Stomach (tissue), 9 donors: ENCODE results near the gene SCFD2. TPM values are rescaled to one million over a fixed set of nuclear protein-coding genes. Genes with fewer than 3 reads are reported as not detected.

Experiments
- DNase-seq, 2 donors: peaks; one replicate each; pipeline versions ENCODE4 v3.0.0 to v3.0.0-alpha.2; 2013 to 2019
- H3K27ac ChIP-seq, 5 donors: fragments of 200-600 bp in 4 of 5; sonication (generic) in 4 of 5; one replicate each; pipeline ENCODE4 v1.5.1; 2013 to 2019; ENCODE audit warnings: mild to moderate bottlenecking in 1 of 5, moderate library complexity in 1 of 5
- H3K27me3 ChIP-seq, 3 donors: fragments of 200-600 bp; sonication (generic); one replicate each; pipeline ENCODE4 v1.5.1; 2017 to 2019; ENCODE audit warnings: mixed run types in 1 of 3
- H3K36me3 ChIP-seq, 4 donors: fragments of 200-600 bp; sonication (generic); 1 replicate in 3 of 4; 2 replicates in 1 of 4; pipeline ENCODE4 v1.5.1; 2016 to 2019
- H3K4me1 ChIP-seq, 4 donors: fragments of 200-600 bp; sonication (generic); one replicate each; pipeline ENCODE4 v1.5.1; 2016 to 2019
- H3K4me3 ChIP-seq, 4 donors: fragments of 200-600 bp; sonication (generic) in 3 of 4; one replicate each; pipeline ENCODE4 v1.5.1; 2016 to 2019; ENCODE audit warnings: mild to moderate bottlenecking in 1 of 4
- H3K9me3 ChIP-seq, 4 donors: fragments of 200-600 bp; sonication (generic); one replicate each; pipeline ENCODE4 v1.5.1; 2016 to 2019
- EP300 ChIP-seq: sonication (generic); formaldehyde crosslinking; IDR thresholded peaks from one replicate; pipeline ENCODE4 v1.6.1; 2017; ENCODE audit warnings: antibody characterized with exemption
- POLR2A ChIP-seq, 4 donors: fragments of 450-650 bp; IDR thresholded peaks; one replicate each; pipeline ENCODE4 v1.6.1; 2016; ENCODE audit warnings: antibody characterized with exemption in 4 of 4, control low read depth in 2 of 4, mild to moderate bottlenecking in 1 of 4, moderate library complexity in 1 of 4
- POLR2AphosphoS5 ChIP-seq, 3 donors: sonication (generic); formaldehyde crosslinking; IDR thresholded peaks; one replicate each; pipeline ENCODE4 v1.6.1; 2016; ENCODE audit warnings: antibody characterized with exemption in 3 of 3
- WGBS, 5 donors: extraction: QIAGEN DNeasy Blood & Tissue Kit in 3 of 5; methylation state at CpG; one replicate each; pipeline versions ENCODE4 v1.1.5 to v1.1.7; 2013 to 2018; 5-methylcytosine and 5-hydroxymethylcytosine counted together
- intact Hi-C: fragments of 100-400 bp; cut with DNase I; formaldehyde crosslinking; loops from one replicate; pipeline ENCODE4 v1.15.1; 2023; ENCODE audit warnings: low total_unique reads
- polyA plus RNA-seq, 3 donors: library from polyadenylated mRNA; stranded (reverse); fragments of 200-250 nt; gene quantifications; one replicate each; pipeline ENCODE4 v1.2.3, GENCODE V29; 2013
- total RNA-seq, 5 donors: library from RNA; depleted of rRNA; stranded (reverse); fragments of >200 nt; gene quantifications; one replicate each; pipeline versions ENCODE4 v1.1.0 to v1.2.3, GENCODE V29; 2014 to 2016
- TF ChIP-seq, protein P1 (sequence below), 7 experiments: fragments of 450-650 bp in 4 of 7; fragments of 200-600 bp in 3 of 7; sonication (generic) in 3 of 7; IDR thresholded peaks; one replicate each; pipeline ENCODE4 v1.5.1; 2016 to 2019; ENCODE audit warnings: antibody characterized with exemption in 7 of 7, control low read depth in 2 of 7, mild to moderate bottlenecking in 1 of 7
- donor health status: healthy with polysubstance abuse.
- donor health status: Bipolar disorder and iron deficiency.
- donor health status: healthy.

The SCFD2 gene
- total and polyA plus RNA-seq, 8 donors = 2.9 to 40.2 (median 11.1) TPM

DNA sequence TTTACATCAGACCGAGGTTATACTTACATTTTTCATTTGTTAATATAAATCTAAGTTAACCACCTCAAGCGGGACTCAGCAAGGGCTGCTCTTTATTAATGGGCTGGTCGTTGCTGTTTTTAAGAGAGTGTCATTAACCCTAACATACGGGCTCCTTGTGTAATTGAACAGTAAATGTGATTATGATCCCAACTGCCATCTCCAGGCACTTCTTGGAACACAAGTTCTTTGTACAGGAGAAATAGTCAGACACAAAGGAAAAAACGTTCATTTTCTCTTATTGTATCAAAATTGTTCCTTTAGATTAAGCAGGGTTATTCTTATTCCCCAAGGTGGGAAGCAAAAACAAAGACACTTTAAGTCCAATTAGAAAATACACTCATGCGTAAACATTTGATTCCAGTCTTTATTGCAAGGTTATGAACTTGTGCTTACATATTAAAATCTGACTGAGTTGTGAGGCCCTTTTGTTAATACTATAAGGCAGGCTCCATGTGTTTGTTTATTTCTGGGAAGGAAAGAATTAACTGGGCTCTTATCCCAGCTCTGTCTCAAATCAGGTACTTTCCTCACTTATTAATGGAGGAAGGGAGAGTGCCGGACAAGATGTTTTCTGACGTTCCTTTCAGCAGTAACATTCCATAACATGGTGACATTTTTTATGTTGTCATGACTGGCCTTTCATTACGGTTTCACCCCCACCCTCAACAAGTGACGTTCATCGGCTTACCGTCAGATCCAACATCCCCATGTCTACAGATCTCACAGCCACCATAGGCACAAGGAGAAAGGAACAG is 407.8 kb downstream of the SCFD2 start:
- Histone ChIP-seq H3K27me3 (no peaks in the 10 kb centered on the region), H3K4me3 (no peak overlapping the region), H3K36me3 (no peaks in the 10 kb centered on the region), H3K4me1 (peaks cover 18 to 45% (median 27%) of the 10 kb centered on the region in 4 donors), H3K27ac (peak overlapping the region in 4 of 5 donors; percentile 4 to 42 (median 32)), H3K9me3 (no peaks in the 10 kb centered on the region)
- peak in 1 of 3 donors; percentile 7 for TF ChIP-seq POLR2AphosphoS5 (IDR thresholded peaks at IDR 0.05)
- TF ChIP-seq, protein P1, sequence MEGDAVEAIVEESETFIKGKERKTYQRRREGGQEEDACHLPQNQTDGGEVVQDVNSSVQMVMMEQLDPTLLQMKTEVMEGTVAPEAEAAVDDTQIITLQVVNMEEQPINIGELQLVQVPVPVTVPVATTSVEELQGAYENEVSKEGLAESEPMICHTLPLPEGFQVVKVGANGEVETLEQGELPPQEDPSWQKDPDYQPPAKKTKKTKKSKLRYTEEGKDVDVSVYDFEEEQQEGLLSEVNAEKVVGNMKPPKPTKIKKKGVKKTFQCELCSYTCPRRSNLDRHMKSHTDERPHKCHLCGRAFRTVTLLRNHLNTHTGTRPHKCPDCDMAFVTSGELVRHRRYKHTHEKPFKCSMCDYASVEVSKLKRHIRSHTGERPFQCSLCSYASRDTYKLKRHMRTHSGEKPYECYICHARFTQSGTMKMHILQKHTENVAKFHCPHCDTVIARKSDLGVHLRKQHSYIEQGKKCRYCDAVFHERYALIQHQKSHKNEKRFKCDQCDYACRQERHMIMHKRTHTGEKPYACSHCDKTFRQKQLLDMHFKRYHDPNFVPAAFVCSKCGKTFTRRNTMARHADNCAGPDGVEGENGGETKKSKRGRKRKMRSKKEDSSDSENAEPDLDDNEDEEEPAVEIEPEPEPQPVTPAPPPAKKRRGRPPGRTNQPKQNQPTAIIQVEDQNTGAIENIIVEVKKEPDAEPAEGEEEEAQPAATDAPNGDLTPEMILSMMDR (IDR thresholded peaks at IDR 0.05) = no peak
- peak in 1 of 2 donors; percentile 64 for DNase-seq
- 39 to 51% (median 40%) methylated on average over 12 of the region's 12 CpGs for WGBS, 5 donors
- intact Hi-C loops = no loop called here

DNA sequence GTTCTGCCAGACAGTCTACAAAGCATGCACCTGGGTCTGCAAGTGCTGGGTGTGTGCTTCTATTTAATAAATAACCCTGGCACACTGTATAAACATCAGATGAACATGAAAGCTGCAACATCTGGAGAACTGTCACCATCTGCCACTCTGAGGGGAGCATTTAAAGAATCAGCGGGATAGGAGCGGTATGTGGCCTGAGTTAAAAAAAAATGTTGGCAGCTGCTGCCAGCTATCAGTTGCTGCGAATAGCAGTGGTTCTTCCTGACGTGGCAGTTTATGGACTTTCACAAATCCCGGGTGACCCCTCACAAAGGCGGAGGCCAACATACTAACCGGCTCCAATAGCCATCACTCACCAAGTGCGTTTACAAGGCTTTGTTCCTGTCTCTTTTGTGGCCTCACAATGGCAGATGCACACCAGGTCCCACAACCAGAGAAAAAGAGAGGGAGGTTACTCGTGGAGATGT is 408.6 kb downstream of the SCFD2 start:
- intact Hi-C loops = no loop called here
- WGBS, 5 donors = 20 to 38% (median 25%) methylated on average over 9 of the region's 9 CpGs
- peak overlapping the region in 3 of 5 donors; percentile 18 to 42 (median 39) for H3K27ac ChIP-seq

DNA sequence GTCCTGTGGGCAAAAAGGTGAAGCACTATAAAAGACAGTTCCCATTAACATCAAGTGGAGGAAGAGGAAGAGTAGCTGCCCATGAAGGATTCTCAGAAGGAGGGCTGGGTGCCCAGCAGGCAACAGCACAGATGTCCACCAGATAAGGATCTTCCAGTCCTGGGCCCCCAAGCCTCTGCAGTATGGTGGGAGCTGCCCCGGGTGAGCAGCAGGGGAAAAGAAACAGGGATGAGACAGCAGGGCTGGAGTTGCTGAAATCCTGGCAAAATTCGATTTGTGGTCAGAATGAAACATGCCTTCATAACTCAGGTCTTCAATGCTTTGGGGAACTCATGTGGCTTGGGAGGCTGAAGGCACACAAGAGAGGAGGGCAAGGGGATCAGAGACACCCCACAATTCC is 409.2 kb downstream of the SCFD2 start:
- Histone ChIP-seq H3K27ac (no peak overlapping the region), H3K4me3 (no peak overlapping the region), H3K9me3 (no peaks in the 10 kb centered on the region), H3K27me3 (no peaks in the 10 kb centered on the region), H3K36me3 (no peaks in the 10 kb centered on the region), H3K4me1 (peaks cover 11 to 45% (median 24%) of the 10 kb centered on the region in 4 donors)
- WGBS, 5 donors = 55 to 85% (median 65%) methylated on average over 2 of the region's 2 CpGs
- intact Hi-C loops = no loop called here
- TF ChIP-seq EP300 = no peak
- DNase-seq = no peak

More for the DNA sequence above, 408.6 kb downstream of the SCFD2 start:
- DNase-seq = peak in 1 of 2 donors; percentile 74
- Histone ChIP-seq H3K36me3 (no peaks in the 10 kb centered on the region), H3K4me3 (no peak overlapping the region), H3K27me3 (no peaks in the 10 kb centered on the region), H3K9me3 (no peaks in the 10 kb centered on the region), H3K4me1 (peaks cover 11 to 45% (median 26%) of the 10 kb centered on the region in 4 donors)
- TF ChIP-seq, protein P1 (IDR thresholded peaks at IDR 0.05) = no peak
- TF ChIP-seq POLR2AphosphoS5 (IDR thresholded peaks at IDR 0.05) (no peak), POLR2A (IDR thresholded peaks at IDR 0.05) (no peak), EP300 (no peak)

DNA sequence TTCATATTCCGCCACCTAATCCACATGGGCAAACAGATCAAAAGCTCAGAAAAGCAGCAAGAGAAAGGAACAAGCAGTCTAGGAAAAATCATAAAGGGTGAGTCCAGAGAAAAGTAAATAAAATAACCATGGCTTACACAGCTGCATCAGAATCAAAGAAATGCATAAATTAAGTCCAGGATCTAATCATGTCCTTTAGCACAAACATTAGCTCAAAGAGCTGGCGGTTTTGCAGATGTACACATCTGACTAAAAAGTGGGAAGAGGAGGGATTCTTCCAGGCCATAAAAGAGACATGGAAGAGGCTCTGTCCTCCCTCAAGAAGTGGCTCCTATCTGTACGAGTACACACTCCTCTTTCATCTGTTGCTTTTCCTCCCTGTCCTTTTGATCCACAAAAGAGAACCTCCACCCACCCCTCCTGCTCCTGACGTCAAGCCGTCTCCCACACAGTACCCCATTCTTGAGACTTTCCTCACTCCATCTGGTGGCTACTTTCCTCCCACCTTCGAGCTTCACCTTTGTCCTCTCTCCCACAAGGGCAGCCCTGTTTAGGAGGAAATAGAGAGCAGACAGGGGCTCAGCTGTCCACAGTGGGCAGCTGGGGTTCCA is 411.2 kb downstream of the SCFD2 start:
- no peak overlapping the region for H3K4me3 ChIP-seq
- no peaks in the 10 kb centered on the region for H3K9me3 ChIP-seq
- no peak overlapping the region for H3K27ac ChIP-seq
- peak in 1 of 2 donors; percentile 38 for DNase-seq
- H3K4me1 ChIP-seq = peaks cover 11 to 45% (median 24%) of the 10 kb centered on the region in 4 donors
- H3K27me3 ChIP-seq = no peaks in the 10 kb centered on the region
- no peak for TF ChIP-seq EP300
- TF ChIP-seq POLR2AphosphoS5 (IDR thresholded peaks at IDR 0.05) = no peak
- TF ChIP-seq, protein P1 (IDR thresholded peaks at IDR 0.05) = no peak
- no peak for TF ChIP-seq POLR2A (IDR thresholded peaks at IDR 0.05)
- no peaks in the 10 kb centered on the region for H3K36me3 ChIP-seq
- WGBS, 5 donors = 39 to 69% (median 66%) methylated on average over 6 of the region's 6 CpGs
- intact Hi-C loops = no loop called here
